ENCODE data around the gene STAMBPL1.

The STAMBPL1 gene

DNA sequence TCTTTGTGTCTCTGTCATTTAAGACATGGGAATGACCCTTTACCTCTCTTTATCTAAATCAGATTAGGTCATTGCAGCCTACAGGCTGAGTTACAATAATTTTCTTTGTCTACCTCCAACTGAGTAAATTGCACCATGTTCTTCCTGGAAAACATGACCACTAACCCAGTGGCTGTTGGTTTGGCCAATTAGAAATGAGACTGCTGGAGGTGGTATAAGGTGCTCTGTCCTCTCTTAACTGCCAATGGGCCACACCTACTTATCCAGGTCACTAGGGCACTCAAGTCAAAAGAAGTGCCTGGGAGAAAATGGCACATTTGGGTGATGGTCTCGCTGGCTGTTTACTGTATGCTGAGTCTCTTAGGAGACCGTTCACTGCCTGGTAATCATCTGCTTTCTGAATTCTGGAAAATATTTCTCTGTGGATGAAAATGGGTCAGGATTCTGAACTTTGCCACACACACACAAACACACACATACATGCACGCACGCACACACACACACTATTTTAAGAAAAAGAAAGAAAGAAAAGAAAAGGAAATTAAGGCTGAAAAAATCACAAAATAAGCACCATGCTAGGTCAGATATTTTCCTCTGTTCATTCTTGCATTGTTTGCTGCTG is 16.4 kb downstream of the STAMBPL1 start:
- in situ Hi-C loops (cut with MboI; ENCODE audit: low pct_unique_long_range_greater_than_20kb, low sequenced_read_pairs, unreplicated experiment): no loop called here
- no peak for DNase-seq (ENCODE audit: low spot score)
- TF ChIP-seq, protein P1, sequence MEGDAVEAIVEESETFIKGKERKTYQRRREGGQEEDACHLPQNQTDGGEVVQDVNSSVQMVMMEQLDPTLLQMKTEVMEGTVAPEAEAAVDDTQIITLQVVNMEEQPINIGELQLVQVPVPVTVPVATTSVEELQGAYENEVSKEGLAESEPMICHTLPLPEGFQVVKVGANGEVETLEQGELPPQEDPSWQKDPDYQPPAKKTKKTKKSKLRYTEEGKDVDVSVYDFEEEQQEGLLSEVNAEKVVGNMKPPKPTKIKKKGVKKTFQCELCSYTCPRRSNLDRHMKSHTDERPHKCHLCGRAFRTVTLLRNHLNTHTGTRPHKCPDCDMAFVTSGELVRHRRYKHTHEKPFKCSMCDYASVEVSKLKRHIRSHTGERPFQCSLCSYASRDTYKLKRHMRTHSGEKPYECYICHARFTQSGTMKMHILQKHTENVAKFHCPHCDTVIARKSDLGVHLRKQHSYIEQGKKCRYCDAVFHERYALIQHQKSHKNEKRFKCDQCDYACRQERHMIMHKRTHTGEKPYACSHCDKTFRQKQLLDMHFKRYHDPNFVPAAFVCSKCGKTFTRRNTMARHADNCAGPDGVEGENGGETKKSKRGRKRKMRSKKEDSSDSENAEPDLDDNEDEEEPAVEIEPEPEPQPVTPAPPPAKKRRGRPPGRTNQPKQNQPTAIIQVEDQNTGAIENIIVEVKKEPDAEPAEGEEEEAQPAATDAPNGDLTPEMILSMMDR (IDR thresholded peaks at IDR 0.05; ENCODE audit: extremely low read depth, insufficient read depth, missing control alignments): no peak

DNA sequence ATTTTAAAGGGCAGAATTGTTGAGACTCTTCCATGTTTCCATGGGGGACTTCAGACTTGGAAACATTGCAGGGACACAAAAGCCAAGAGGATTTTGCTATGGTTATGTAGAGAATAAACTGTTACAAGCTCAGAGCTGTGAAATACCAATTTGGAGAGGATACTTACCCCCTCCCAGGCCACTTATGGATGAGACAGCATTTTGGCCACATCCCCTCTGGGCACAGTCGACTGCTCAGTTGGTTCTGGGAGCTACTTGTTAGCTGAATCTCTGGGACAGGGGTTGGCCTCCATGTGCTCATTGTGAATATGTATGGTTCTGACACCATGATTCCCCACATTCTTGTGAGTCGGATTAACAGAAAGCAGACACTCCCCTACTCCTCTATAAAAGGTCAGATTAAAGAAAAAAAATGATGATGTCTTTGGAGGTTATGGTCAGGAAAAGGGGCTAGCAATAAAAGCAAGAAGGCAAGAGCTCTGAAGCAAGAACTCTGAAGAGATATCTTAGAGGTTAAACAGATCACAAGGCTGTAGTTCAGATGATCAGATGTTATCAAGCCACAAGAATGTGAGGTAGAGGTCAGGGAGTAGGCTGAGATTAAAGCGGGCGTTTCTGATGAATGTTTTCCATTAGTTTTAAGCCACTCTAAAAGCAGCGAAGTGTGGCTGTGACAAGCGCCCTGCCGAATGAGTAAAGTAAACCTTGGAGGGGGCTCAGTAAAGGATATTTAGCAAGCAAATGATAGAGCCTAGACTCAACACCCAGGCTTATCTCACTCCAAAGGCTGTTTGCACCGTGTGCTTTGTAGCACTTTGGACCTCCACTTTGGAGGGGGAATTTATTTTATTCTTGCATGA is 17.2 kb downstream of the STAMBPL1 start:
- DNase-seq (ENCODE audit: low spot score): no peak
- TF ChIP-seq, protein P1 (IDR thresholded peaks at IDR 0.05; ENCODE audit: extremely low read depth, insufficient read depth, missing control alignments): no peak
- in situ Hi-C loops (cut with MboI; ENCODE audit: low pct_unique_long_range_greater_than_20kb, low sequenced_read_pairs, unreplicated experiment): no loop called here

DNA sequence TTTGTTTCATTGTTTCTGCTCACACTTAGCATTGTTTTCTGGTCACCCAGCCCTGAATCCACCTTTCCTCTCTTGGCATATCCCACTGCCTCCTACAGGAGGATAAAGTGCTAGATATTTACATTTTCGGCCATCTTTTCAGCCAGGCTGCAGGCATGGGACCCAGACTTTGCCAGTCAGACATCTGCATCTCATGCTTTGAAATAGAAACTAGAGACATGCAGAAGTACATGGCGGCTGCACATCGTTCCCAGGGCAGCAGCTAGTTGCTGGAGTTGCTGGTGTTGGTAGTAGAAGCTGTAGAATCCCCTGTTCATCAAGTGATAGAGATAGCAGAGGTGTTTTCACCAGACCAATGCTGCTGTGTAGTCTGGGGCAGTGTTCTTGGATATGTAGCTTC is 18.7 kb downstream of the STAMBPL1 start:
- TF ChIP-seq, protein P1 (IDR thresholded peaks at IDR 0.05; ENCODE audit: extremely low read depth, insufficient read depth, missing control alignments): no peak
- in situ Hi-C loops (cut with MboI; ENCODE audit: low pct_unique_long_range_greater_than_20kb, low sequenced_read_pairs, unreplicated experiment): no loop called here
- DNase-seq (ENCODE audit: low spot score): no peak

DNA sequence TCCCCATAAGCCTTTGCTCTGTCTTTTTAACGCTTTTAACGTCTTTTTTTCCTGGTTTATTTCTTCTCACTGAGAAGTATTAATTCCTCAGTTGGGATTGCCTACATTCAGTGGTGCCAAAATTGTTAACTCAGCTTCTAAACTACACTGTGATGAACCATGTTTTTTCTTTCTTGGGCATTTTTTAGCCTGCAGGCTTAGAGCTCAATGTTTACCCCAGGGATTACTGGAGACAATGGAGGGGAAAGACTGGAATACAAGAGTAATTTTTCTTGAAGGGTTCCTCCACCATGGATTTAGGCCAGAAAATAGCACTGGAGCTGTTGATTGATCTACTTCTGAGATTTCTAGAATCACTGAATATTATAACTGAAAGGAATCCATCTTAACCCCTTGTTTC is 19.8 kb downstream of the STAMBPL1 start:
- no peak for DNase-seq (ENCODE audit: low spot score)
- TF ChIP-seq, protein P1 (IDR thresholded peaks at IDR 0.05; ENCODE audit: extremely low read depth, insufficient read depth, missing control alignments): no peak
- in situ Hi-C loops (cut with MboI; ENCODE audit: low pct_unique_long_range_greater_than_20kb, low sequenced_read_pairs, unreplicated experiment): no loop called here

DNA sequence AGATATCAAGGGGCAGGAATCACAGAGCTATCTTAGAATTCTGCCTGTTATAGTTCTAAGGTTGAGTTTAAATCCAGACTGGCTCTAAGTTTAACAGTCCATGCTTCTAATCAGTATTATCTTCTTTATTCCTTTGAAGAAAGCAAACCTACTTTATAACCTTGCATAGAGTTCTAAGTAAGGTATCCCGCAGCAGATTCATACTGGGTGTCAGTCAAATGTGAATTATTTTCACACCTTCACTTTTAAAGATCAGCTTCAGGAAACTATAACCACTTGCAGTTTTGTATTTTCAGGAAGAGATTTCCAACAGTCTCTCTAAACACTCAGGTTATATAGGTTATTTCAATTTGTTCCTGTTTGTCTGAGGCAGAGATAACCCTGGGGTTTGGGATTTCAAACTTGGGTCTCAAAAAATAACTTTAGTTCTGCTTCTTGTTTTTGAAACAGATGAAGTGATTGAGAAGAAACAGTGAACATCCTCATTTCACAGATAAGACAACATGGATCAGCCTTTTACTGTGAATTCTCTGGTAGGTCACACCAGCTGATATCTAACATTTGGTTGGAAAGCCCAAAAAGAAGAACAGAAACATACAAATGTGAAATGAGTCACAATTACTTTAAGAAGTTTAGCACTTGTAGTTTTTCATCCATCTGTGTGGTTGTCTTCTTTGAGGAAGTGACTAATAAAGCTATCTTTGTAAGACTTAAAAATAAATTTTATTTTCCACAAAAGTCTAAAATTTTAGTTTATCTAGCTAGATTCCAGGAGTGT is 21.4 kb downstream of the STAMBPL1 start:
- TF ChIP-seq, protein P1 (IDR thresholded peaks at IDR 0.05; ENCODE audit: extremely low read depth, insufficient read depth, missing control alignments): no peak
- peak; percentile 37 for DNase-seq (ENCODE audit: low spot score)
- in situ Hi-C loops (cut with MboI; ENCODE audit: low pct_unique_long_range_greater_than_20kb, low sequenced_read_pairs, unreplicated experiment): no loop called here

DNA sequence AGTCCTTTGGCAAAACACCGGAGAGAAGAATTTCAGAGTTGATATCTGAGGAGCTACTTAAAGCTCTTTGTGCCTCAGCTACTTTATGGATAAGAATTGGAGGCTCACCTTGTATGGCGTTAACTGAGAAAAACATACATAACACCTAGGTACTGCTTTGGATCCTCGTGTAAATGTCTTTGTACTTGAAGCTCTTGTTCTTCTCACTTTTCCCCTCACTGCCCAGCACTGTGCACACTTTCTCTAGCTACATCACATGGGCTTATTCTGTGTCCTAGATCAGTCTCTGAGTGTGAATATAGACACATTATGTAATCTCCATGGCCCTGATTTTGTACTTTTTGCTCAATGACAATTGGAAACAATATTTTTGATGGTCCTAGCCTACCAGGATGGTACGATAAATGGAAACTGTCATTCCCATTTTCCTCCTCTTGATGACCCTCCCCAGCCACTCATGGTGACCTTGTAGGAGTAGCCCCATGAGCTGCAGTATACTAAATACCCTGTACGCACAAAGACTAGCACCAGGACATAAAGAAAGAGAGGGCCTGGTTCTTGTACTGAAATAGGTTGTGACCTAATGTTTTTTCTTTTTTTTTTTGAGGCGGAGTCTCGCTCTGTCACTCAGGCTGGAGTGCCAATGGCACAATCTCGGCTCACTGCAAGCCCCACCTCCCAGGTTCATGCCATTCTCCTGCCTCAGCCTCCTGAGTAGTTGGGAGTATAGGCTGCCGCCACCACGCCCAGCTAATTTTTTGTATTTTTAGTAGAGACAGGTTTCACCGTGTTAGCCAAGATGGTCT is 22.1 kb downstream of the STAMBPL1 start:
- TF ChIP-seq, protein P1 (IDR thresholded peaks at IDR 0.05; ENCODE audit: extremely low read depth, insufficient read depth, missing control alignments): no peak
- in situ Hi-C loops (cut with MboI; ENCODE audit: low pct_unique_long_range_greater_than_20kb, low sequenced_read_pairs, unreplicated experiment): no loop called here
- DNase-seq (ENCODE audit: low spot score): no peak
